ENCODE data around the gene CCDC195. TPM values are rescaled to one million over a fixed set of nuclear protein-coding genes. Genes with fewer than 3 reads are reported as not detected.

CCDC195 gene
- polyA plus RNA-seq, 2 of the 4 experiments (the other 2 are of a cell fraction): not detected

GRCh38 chr2:224722770-224723169 is 6.6 kb upstream of the CCDC195 start (continued):
- TF ChIP-seq RAD21 (conservative IDR thresholded peaks at IDR 0.05 in 1 of 2, IDR thresholded peaks at IDR 0.05 in 1 of 2) (no peak), RARB (CRISPR knock-in tag; IDR thresholded peaks at IDR 0.05) (no peak), EHMT2 (IDR thresholded peaks at IDR 0.05; ENCODE audit: low read depth) (no peak), SREBF2 (IDR thresholded peaks at IDR 0.05) (no peak), HMGXB4 (CRISPR knock-in tag; IDR thresholded peaks at IDR 0.05; ENCODE audit: borderline replicate concordance) (no peak), MAX (IDR thresholded peaks at IDR 0.05) (no peak)

GRCh38 chr2:224722250-224722649 is 6.1 kb upstream of the CCDC195 start:
- ChIA-PET CTCF (interaction anchor here (1.2 to 1.3 kb wide), 2 partner anchors 12 to 72 kb away, joined by 3 to 5 read pairs; no protein-coding TSS in a partner anchor), POLR2A (no interaction called here)
- TF ChIP-seq FOSL2 (IDR thresholded peaks at IDR 0.05) (no peak), FOSL2 (CRISPR knock-in tag; IDR thresholded peaks at IDR 0.05) (no peak), NFE2L2 (conservative IDR thresholded peaks at IDR 0.05; ENCODE audit: low read length) (no peak), ZC3H11A (IDR thresholded peaks at IDR 0.05) (no peak), EP300 (IDR thresholded peaks at IDR 0.05) (no peak), NPAS2 (CRISPR knock-in tag; IDR thresholded peaks at IDR 0.05; ENCODE audit: borderline replicate concordance) (no peak), POLR2A (IDR thresholded peaks at IDR 0.05; ENCODE audit: low read length) (no peak), MAZ (IDR thresholded peaks at IDR 0.05; ENCODE audit: borderline replicate concordance, low read depth, low read length) (no peak), RARB (CRISPR knock-in tag; IDR thresholded peaks at IDR 0.05) (no peak), HMGXB4 (CRISPR knock-in tag; IDR thresholded peaks at IDR 0.05; ENCODE audit: borderline replicate concordance) (no peak), MAX (IDR thresholded peaks at IDR 0.05) (no peak), MAFK (IDR thresholded peaks at IDR 0.05; ENCODE audit: partially characterized antibody) (no peak), USF2 (IDR thresholded peaks at IDR 0.05) (no peak), BHLHE40 (IDR thresholded peaks at IDR 0.05; ENCODE audit: low read depth, low read length) (no peak), ELK1 (IDR thresholded peaks at IDR 0.05; ENCODE audit: low read depth, low read length) (no peak), GATA3 (IDR thresholded peaks at IDR 0.05; ENCODE audit: borderline replicate concordance) (no peak), RNF2 (IDR thresholded peaks at IDR 0.05; ENCODE audit: borderline replicate concordance, low read depth) (no peak)
- Histone ChIP-seq H3K4me2 (no peak overlapping the region), H3K4me3 (no peak overlapping the region), H3K9me3 (peaks cover 6% of the 10 kb centered on the region; the same call in 2 of the 3 replicates), H3K4me1 (no peaks in the 10 kb centered on the region), H3K27ac (no peak overlapping the region)
- ATAC-seq (no peak), FAIRE-seq (no peak), DNase-seq (ENCODE audit: low read depth in 1 of 2, low spot score in 1 of 2) (no peak)
- 60% methylated on average over 3 of the region's 3 CpGs for WGBS (ENCODE audit: missing lambda C conversion rate)
